ENCODE data around the gene RIPK3.

Gene RIPK3

DNA sequence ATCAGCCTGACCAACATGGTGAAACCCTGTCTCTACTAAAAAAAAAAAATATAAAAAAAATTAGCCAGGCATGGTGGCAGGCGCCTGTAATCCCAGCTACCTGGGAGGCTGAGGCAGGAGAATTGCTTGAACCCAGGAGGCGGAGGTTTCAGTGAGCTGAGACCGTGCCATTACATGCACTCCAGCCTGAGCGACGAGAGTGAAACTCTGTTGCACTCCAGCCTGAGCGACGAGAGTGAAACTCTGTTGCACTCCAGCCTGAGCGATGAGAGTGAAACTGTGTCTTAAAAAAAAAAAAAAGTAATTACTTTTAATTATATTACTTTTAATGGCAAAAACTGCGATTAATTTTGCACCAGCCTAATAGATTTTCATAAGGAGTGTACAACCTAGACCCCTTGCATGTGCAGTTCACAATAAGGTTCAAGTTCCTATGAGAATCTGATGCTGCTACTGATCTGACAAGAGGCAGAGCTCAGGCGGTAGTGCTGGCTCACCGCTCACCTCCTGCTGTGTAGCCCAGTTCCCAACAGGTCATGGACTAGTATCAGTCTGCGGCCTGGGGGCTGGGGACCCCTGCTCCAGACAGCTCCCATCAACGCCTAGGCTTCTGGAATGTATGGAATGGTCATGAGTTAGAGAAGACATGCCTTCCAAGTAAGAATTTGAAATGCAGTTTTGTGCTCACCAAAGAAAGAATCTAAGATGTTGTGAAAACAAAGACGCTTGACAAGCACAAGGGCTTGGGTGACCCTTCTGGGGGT is 18.4 kb downstream of the RIPK3 start:
- DNase-seq, result no peak

GRCh38 chr14:24317141-24317928 is 22.5 kb downstream of the RIPK3 start:
- no peak for DNase-seq

GRCh38 chr14:24316597-24316950 is 23.2 kb downstream of the RIPK3 start:
- DNase-seq, result no peak

GRCh38 chr14:24315807-24316596 is 23.8 kb downstream of the RIPK3 start:
- peak; percentile 19 to 47 for DNase-seq

- DNase-seq, result no peak
Observed at GRCh38 chr14:24315243-24315806, 24.5 kb downstream of the RIPK3 start.

- DNase-seq, result no peak
Observed at GRCh38 chr14:24314377-24315193, 25.2 kb downstream of the RIPK3 start.

DNA sequence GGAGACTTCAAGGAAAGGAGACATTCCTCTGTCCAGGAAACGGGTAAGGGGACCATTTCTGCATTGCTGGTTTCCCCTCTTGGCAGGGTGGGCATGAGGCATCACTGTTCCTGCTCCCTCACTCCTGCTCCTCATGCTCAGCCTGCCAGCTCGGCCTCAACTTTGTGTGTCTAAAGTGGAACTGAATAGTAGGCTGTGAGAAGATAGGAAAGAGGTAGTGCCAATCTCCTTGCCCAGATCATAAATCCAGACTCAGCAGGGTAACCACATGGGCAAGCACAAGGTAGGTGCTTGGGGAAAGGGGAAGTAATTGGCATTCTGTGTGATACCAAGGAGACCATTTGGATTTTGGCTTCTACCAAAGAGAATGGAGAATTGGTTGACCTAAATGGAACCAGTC is 25.9 kb downstream of the RIPK3 start:
- no peak for DNase-seq

DNA sequence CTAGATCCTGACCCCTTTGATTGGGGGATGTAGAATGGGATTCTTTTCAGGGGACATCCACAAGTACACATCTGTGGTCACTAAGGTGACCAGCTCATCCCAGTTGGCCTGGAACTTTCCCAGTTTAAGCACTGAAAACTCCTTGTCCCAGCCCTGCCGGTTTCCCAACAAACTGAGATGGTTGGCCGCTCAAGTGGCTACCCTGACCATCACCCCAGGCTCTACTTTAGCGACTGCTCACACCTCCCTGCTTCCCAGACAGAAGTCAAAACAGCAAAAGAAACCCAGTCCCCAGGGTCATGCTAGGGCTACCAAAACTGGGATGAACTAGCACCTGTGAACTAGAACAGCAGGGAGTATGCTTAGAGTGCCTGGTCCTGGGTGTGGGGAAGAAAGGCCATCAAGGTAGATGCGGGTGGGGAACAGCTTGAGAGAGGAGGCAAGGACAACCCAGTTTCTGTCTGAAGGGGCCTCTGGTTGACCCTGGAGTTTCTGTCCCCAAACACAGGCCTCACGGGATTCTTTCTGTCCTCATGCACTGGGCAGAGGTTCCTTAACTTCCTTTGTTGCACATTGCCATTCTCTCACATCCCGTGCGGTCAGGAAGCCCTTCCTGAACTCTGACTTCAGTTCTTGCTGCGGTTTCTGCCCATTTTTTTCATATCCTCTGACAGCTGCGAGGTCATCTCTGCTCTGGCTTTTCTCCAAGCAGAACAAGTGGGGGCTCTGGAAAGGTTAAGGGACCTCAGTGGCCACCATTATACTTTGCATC is 26.9 kb downstream of the RIPK3 start:
- no peak for DNase-seq

DNA sequence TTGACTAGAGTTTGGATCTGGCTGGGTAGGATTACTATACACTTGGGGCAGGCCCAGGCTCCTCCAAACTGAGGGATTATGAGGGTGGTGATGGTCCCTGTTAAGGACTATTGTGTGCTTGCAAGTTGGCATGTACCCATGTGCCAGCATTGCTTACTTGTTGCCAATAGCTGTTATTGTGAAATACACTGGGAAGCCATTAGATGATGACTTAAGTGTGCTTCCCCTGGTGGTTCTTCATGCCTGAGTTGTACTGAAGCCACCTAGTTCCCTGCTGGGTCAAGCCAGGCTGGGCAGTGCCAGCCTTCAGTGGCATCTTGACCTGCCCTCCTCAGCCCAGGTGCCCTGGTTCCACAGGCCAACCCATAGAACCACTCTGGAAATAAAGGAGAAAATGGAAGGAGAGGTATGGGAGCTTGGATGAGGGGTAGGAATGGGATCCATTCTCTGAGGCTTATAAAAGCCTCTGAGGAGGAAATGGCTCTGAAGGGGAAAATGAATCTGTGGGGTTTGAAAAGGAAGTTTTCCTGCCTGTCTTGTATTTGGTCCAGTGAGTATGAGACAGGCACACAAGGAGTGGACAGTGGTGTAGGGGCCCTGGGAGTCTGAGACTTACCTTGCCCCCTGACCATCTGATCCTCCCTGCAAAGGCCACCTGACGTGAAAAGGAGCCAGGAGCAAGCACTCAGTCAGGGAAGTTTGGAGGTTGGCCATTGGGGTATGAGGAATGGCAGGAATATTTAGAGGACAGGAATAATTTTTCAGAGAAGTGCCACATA is 27.8 kb downstream of the RIPK3 start:
- DNase-seq, result no peak

- DNase-seq, result no peak
Observed at GRCh38 chr14:24310646-24311604, 28.9 kb downstream of the RIPK3 start, which contains the start of gene LTB4R. Gene LTB4R, plus strand, starts transcription at chr14:24311502. Its CDS starts 4,150 bp downstream, at chr14:24315652.

DNA sequence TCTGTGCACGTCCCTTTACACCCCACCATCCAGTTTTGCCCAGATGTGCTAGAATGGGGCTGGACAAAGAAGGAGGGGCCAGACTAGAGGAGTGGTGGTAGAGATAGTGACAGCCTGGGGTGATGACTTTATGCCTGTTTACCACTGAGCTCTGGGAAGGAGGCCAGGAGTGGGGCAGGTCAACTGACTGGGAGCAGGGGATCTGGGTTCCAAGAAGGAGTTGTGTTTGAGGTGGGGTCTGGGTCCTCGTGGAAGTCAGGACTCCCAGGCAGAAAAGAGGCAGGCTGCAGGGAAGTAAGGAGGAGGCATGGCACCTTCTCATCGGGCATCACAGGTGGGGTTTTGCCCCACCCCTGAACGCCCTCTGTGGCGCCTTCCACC is 29.5 kb downstream of the RIPK3 start:
- DNase-seq, result no peak

- DNase-seq, result no peak
Observed at GRCh38 chr14:24309538-24310264, 30.1 kb downstream of the RIPK3 start, which contains the start of gene LTB4R2. Gene LTB4R2, plus strand, starts transcription at chr14:24310140. Its CDS starts 525 bp downstream, at chr14:24310665.

DNA sequence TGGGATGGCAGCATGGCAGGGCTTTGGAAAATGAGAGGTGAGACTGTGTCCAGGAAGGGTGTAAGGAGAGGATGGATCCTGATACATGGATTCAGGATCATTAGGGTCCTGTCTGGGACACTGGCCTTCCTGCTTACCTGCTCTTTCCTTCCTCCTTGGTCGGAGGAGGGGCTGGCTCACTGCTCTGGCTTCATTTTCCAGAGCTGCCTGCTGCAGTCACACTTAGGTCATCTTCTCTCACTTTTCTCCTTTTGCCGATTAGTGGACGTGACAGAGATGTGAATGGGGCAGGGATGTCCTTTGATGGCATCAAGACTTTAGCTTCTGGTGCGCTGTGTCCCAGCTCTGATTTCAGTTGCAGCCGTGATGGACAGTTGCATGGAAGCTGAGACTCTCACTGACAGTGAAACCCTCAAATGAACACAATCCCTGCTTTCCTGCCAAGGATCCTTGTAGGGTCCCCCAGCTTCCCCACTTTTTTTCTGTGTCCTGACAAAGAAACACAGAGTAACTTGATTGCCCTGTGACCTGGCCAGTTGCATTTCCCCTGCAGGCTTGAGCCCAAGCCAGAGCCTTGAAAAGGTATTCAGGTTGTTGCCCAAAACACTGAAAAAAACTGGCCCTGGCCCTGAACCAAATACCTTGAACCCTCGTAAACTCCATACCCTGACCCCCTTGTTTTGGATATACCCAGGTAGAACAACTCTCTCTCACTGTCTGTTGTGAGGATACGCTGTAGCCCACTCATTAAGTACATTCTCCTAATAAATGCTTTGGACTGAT is 31.3 kb downstream of the RIPK3 start:
- DNase-seq, result no peak

- DNase-seq, result peak; percentile 34 to 58
Observed at GRCh38 chr14:24307575-24308341, 32.0 kb downstream of the RIPK3 start, which contains the start of gene CIDEB. Gene CIDEB, minus strand, starts transcription at chr14:24307977. Its CDS starts 119 bp downstream, at chr14:24307858.

DNA sequence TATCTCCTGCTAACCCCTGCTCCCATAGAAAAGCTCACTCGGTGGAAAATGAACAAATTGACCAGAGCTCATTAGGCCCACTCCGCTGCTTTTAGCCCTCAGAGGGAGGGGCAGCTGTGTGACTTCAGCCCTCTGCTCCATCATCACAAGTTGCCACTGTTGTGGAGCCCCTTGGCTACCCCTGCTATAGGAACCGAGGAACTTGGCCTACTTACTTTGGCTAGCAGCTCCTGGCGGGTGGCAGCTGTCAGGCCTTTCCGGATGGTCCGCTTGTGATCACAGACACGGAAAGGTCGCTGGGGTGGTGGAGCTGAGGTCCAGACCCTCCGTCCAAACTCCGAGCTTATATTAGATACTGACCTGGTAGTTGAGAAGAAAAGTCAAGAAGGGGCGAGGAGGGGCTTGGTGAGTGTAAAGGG is 32.6 kb downstream of the RIPK3 start:
- no peak for DNase-seq

GRCh38 chr14:24304019-24304387 is 35.8 kb downstream of the RIPK3 start:
- DNase-seq, result no peak

Data from NCI-H524 (cell line).